ENCODE data around the gene SPPL3. TPM values are rescaled to one million over a fixed set of nuclear protein-coding genes. Genes with fewer than 3 reads are reported as not detected.

The SPPL3 gene
- total and polyA plus RNA-seq, 4 donors: 7.4 to 12.6 (median 8.7) TPM

DNA sequence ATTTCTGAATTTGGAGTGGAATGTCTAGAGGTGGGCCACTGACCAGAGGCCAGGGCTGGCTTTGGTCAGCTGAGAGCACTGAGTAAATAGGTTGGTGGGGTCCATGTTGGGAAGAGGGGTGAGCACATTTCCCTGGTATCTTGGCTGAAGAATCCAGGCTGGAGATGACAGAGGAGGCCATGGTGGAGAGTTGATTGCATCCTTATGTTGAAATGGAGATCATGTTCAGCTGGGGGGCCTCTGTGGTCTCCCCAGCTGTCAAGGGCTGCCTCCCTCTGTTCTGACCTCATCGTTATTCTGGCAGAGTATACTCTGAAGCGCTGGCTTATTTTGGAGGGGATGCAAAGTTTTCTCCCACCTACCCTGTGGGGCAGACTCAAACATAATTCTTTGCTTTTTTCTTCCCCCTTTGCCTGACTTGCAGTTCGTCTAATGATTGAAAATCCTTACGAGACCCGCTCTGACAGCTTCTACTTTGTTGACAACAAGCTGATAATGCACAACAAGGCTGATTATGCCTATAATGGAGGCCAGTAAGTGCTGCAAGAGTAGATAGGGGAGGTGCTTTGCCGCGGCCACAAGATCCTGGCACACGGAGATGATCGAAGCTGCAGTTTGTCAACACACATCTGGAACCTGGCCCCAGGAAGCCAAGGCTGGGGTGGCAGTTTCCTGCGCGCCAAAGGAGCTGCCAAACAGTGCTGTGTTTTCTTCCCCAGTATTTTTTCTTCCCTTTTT, 184.5 kb downstream of the SPPL3 start:
- DNase-seq (ENCODE audit: low spot score): no peak
- Histone ChIP-seq H3K9me3 (ENCODE audit: control insufficient read depth in 4 of 4, low read length in 3 of 4) (no peaks in the 10 kb centered on the region), H3K36me3 (ENCODE audit: control insufficient read depth in 4 of 4, insufficient read depth in 3 of 4, low read depth in 1 of 4, low read length in 3 of 4) (peaks cover 3 to 32% (median 21%) of the 10 kb centered on the region in 4 donors), H3K27me3 (ENCODE audit: control insufficient read depth in 4 of 4, insufficient read depth in 4 of 4, low read length in 3 of 4) (no peaks in the 10 kb centered on the region), H3K9ac (ENCODE audit: low read depth in 1 of 2, low read length in 2 of 2) (no peak overlapping the region), H3K4me3 (ENCODE audit: low read depth in 1 of 3, low read length in 3 of 3) (no peak overlapping the region), H3K4me1 (ENCODE audit: control insufficient read depth in 4 of 4, insufficient read depth in 4 of 4, low read length in 3 of 4) (peaks cover 6 to 47% (median 34%) of the 10 kb centered on the region in 4 donors), H3K27ac (ENCODE audit: low read depth in 1 of 2, low read length in 2 of 2) (peak overlapping the region; percentile 64 to 65)
- 33% methylated on average over 11 of the region's 11 CpGs for WGBS
- TF ChIP-seq, protein P1, sequence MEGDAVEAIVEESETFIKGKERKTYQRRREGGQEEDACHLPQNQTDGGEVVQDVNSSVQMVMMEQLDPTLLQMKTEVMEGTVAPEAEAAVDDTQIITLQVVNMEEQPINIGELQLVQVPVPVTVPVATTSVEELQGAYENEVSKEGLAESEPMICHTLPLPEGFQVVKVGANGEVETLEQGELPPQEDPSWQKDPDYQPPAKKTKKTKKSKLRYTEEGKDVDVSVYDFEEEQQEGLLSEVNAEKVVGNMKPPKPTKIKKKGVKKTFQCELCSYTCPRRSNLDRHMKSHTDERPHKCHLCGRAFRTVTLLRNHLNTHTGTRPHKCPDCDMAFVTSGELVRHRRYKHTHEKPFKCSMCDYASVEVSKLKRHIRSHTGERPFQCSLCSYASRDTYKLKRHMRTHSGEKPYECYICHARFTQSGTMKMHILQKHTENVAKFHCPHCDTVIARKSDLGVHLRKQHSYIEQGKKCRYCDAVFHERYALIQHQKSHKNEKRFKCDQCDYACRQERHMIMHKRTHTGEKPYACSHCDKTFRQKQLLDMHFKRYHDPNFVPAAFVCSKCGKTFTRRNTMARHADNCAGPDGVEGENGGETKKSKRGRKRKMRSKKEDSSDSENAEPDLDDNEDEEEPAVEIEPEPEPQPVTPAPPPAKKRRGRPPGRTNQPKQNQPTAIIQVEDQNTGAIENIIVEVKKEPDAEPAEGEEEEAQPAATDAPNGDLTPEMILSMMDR (IDR thresholded peaks at IDR 0.05; ENCODE audit: low read depth, low read length, missing input control): no peak
- TF ChIP-seq, protein P2, sequence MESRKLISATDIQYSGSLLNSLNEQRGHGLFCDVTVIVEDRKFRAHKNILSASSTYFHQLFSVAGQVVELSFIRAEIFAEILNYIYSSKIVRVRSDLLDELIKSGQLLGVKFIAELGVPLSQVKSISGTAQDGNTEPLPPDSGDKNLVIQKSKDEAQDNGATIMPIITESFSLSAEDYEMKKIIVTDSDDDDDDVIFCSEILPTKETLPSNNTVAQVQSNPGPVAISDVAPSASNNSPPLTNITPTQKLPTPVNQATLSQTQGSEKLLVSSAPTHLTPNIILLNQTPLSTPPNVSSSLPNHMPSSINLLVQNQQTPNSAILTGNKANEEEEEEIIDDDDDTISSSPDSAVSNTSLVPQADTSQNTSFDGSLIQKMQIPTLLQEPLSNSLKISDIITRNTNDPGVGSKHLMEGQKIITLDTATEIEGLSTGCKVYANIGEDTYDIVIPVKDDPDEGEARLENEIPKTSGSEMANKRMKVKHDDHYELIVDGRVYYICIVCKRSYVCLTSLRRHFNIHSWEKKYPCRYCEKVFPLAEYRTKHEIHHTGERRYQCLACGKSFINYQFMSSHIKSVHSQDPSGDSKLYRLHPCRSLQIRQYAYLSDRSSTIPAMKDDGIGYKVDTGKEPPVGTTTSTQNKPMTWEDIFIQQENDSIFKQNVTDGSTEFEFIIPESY (IDR thresholded peaks at IDR 0.05): no peak
- peak in 1 of 2 donors; percentile 17 for TF ChIP-seq JUND (IDR thresholded peaks at IDR 0.05)
- no peak for TF ChIP-seq EGR1 (IDR thresholded peaks at IDR 0.05; ENCODE audit: low read depth in 2 of 2)
- no peak for TF ChIP-seq TAF1 (conservative IDR thresholded peaks at IDR 0.05)
- TF ChIP-seq, protein P3, sequence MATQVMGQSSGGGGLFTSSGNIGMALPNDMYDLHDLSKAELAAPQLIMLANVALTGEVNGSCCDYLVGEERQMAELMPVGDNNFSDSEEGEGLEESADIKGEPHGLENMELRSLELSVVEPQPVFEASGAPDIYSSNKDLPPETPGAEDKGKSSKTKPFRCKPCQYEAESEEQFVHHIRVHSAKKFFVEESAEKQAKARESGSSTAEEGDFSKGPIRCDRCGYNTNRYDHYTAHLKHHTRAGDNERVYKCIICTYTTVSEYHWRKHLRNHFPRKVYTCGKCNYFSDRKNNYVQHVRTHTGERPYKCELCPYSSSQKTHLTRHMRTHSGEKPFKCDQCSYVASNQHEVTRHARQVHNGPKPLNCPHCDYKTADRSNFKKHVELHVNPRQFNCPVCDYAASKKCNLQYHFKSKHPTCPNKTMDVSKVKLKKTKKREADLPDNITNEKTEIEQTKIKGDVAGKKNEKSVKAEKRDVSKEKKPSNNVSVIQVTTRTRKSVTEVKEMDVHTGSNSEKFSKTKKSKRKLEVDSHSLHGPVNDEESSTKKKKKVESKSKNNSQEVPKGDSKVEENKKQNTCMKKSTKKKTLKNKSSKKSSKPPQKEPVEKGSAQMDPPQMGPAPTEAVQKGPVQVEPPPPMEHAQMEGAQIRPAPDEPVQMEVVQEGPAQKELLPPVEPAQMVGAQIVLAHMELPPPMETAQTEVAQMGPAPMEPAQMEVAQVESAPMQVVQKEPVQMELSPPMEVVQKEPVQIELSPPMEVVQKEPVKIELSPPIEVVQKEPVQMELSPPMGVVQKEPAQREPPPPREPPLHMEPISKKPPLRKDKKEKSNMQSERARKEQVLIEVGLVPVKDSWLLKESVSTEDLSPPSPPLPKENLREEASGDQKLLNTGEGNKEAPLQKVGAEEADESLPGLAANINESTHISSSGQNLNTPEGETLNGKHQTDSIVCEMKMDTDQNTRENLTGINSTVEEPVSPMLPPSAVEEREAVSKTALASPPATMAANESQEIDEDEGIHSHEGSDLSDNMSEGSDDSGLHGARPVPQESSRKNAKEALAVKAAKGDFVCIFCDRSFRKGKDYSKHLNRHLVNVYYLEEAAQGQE (IDR thresholded peaks at IDR 0.05): peak; percentile 18
- peak; percentile 38 to 40 for TF ChIP-seq HNF4A (conservative IDR thresholded peaks at IDR 0.05)
- peak; percentile 76 for TF ChIP-seq FOXA2 (IDR thresholded peaks at IDR 0.05)
- TF ChIP-seq GABPA (IDR thresholded peaks at IDR 0.05 in 1 of 2, conservative IDR thresholded peaks at IDR 0.05 in 1 of 2): peak in 1 of 2 donors; percentile 12
- no peak for TF ChIP-seq FOXA1 (IDR thresholded peaks at IDR 0.05)
- no peak for TF ChIP-seq RAD21 (IDR thresholded peaks at IDR 0.05)
- peak; percentile 25 to 46 for TF ChIP-seq RXRA (IDR thresholded peaks at IDR 0.05)
- TF ChIP-seq SP1 (IDR thresholded peaks at IDR 0.05): no peak
- no peak for TF ChIP-seq HNF4G (IDR thresholded peaks at IDR 0.05)
- TF ChIP-seq, protein P4, sequence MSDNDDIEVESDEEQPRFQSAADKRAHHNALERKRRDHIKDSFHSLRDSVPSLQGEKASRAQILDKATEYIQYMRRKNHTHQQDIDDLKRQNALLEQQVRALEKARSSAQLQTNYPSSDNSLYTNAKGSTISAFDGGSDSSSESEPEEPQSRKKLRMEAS (IDR thresholded peaks at IDR 0.05): peak; percentile 17
- TF ChIP-seq, protein P5, sequence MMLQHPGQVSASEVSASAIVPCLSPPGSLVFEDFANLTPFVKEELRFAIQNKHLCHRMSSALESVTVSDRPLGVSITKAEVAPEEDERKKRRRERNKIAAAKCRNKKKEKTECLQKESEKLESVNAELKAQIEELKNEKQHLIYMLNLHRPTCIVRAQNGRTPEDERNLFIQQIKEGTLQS (IDR thresholded peaks at IDR 0.05): no peak
- peak; percentile 86 for TF ChIP-seq YY1 (IDR thresholded peaks at IDR 0.05)

All from liver (tissue), 9 donors.